AG10803 (cell line): ENCODE results near the gene TIMM23.
A peak's percentile ranks its signal among the peaks of the same experiment; 100 is the strongest.
"Not testable (repeated sequence)": the region's sequence is repeated elsewhere in the genome, so short reads cannot be mapped to it uniquely, and the experiment has no call there.

Source experiments
- DNase-seq: peaks from one replicate; pipeline ENCODE4 v3.0.0; 2010; ENCODE audit warnings: low read depth
- H3K4me3 ChIP-seq: 2 replicates; pipeline ENCODE4 v1.5.1; 2011; ENCODE audit warnings: mild to moderate bottlenecking, low read length, control low read depth

TIMM23 gene

GRCh38 chr10:45972106-45972812 is at the start of gene TIMM23:
TIMM23 (plus strand) TSS chr10:45972489; CDS start chr10:45972625, 136 bp downstream.
- DNase-seq = peak; percentile 81
- H3K4me3 ChIP-seq = peak within 1 kb of the TSS; percentile 73

- not testable (repeated sequence) for H3K4me3 ChIP-seq, DNase-seq
These were observed 45.5 kb upstream of the TIMM23 start for GRCh38 chr10:45926790-45927189.

- not testable (repeated sequence) for H3K4me3 ChIP-seq, DNase-seq
These were observed 41.0 kb upstream of the TIMM23 start for GRCh38 chr10:45931305-45931704.

- H3K4me3 ChIP-seq = not testable (repeated sequence)
These were observed 37.5 kb upstream of the TIMM23 start for GRCh38 chr10:45934788-45935187.

GRCh38 chr10:45939176-45939697 is 33.1 kb upstream of the TIMM23 start:
- DNase-seq, H3K4me3 ChIP-seq: not testable (repeated sequence)

More at GRCh38 chr10:45934788-45935187, 37.5 kb upstream of the TIMM23 start:
- DNase-seq = not testable (repeated sequence)

GRCh38 chr10:45941196-45941595 is 31.1 kb upstream of the TIMM23 start:
- not testable (repeated sequence) for DNase-seq

GRCh38 chr10:45945476-45945875 is 26.8 kb upstream of the TIMM23 start:
- not testable (repeated sequence) for H3K4me3 ChIP-seq, DNase-seq

More at GRCh38 chr10:45941196-45941595, 31.1 kb upstream of the TIMM23 start:
- H3K4me3 ChIP-seq = not testable (repeated sequence)

- DNase-seq, H3K4me3 ChIP-seq: not testable (repeated sequence)
These were observed 24.9 kb upstream of the TIMM23 start for GRCh38 chr10:45947363-45947762.

- peak; percentile 12 for DNase-seq
- H3K4me3 ChIP-seq = not testable (repeated sequence)
These were observed 23.5 kb upstream of the TIMM23 start for GRCh38 chr10:45948801-45949200.

- not testable (repeated sequence) for H3K4me3 ChIP-seq, DNase-seq
These were observed 17.9 kb upstream of the TIMM23 start for GRCh38 chr10:45954367-45954766.

- DNase-seq = not testable (repeated sequence)
These were observed 15.7 kb upstream of the TIMM23 start for GRCh38 chr10:45956634-45957033.

GRCh38 chr10:45957928-45958327 is 14.4 kb upstream of the TIMM23 start:
- not testable (repeated sequence) for DNase-seq, H3K4me3 ChIP-seq

More at GRCh38 chr10:45956634-45957033, 15.7 kb upstream of the TIMM23 start:
- H3K4me3 ChIP-seq = not testable (repeated sequence)

- not testable (repeated sequence) for H3K4me3 ChIP-seq, DNase-seq
These were observed 9.4 kb upstream of the TIMM23 start for GRCh38 chr10:45962686-45963452.

- H3K4me3 ChIP-seq = peak overlapping the region; percentile 73
- DNase-seq = not testable (repeated sequence)
These were observed 1.3 kb upstream of the TIMM23 start for GRCh38 chr10:45971019-45971418.

GRCh38 chr10:45971742-45972105 is 565 bp upstream of the TIMM23 start:
- not testable (repeated sequence) for DNase-seq
- H3K4me3 ChIP-seq = peak overlapping the region; percentile 73

- DNase-seq = not testable (repeated sequence)
- peak overlapping the region; percentile 73 for H3K4me3 ChIP-seq
These were observed 502 bp downstream of the TIMM23 start for GRCh38 chr10:45972813-45973169.

GRCh38 chr10:45974041-45974440 is 1.8 kb downstream of the TIMM23 start:
- DNase-seq, H3K4me3 ChIP-seq: not testable (repeated sequence)

- not testable (repeated sequence) for H3K4me3 ChIP-seq, DNase-seq
These were observed 6.3 kb downstream of the TIMM23 start for GRCh38 chr10:45978554-45978953.

GRCh38 chr10:45981367-45981766 is 9.1 kb downstream of the TIMM23 start:
- DNase-seq = not testable (repeated sequence)

More at GRCh38 chr10:45981367-45981766, 9.1 kb downstream of the TIMM23 start:
- not testable (repeated sequence) for H3K4me3 ChIP-seq
